WTC11 (cell line): ENCODE results near the gene PTPRG.

ENCODE experiments used
- EMX1 ChIP-seq: fragments of 250-450 bp; sonication (Bioruptor Pico); IDR thresholded peaks from 2 replicates; pipeline ENCODE4 v1.8.0; 2021; ENCODE audit warnings: mild to moderate bottlenecking
- ETV6 ChIP-seq: sonication (generic); formaldehyde crosslinking; IDR thresholded peaks from 2 replicates; pipeline ENCODE4 v1.8.1; 2022; ENCODE audit warnings: mild to moderate bottlenecking, missing genetic modification reagents
- FOXJ3 ChIP-seq: sonication (generic); formaldehyde crosslinking; IDR thresholded peaks from 2 replicates; pipeline ENCODE4 v1.9.0; 2021; ENCODE audit warnings: missing genetic modification reagents, mild to moderate bottlenecking, borderline replicate concordance
- NR3C1 ChIP-seq: sonication (generic); formaldehyde crosslinking; conservative IDR thresholded peaks from 2 replicates; pipeline ENCODE4 v1.8.1; 2023; ENCODE audit warnings: low read depth, mild to moderate bottlenecking, missing genetic modification reagents
- ZNF232 ChIP-seq: sonication (generic); formaldehyde crosslinking; IDR thresholded peaks from 2 replicates; pipeline ENCODE4 v1.8.0; 2022; ENCODE audit warnings: mild to moderate bottlenecking, missing genetic modification reagents
- ZNF317 ChIP-seq: sonication (generic); formaldehyde crosslinking; IDR thresholded peaks from 2 replicates; pipeline ENCODE4 v1.8.1; 2023; ENCODE audit warnings: low read depth, mild to moderate bottlenecking, moderate library complexity, missing genetic modification reagents, borderline replicate concordance
- ZNF416 ChIP-seq: fragments of 250-450 bp; sonication (Bioruptor Pico); IDR thresholded peaks from 2 replicates; pipeline ENCODE4 v1.9.0; 2021; ENCODE audit warnings: mild to moderate bottlenecking, inconsistent platforms
- TF ChIP-seq, protein P1 (sequence below): fragments of 200-600 bp; IDR thresholded peaks from 2 replicates; pipeline ENCODE4 v1.8.0; 2022; ENCODE audit warnings: antibody characterized with exemption
- TF ChIP-seq, protein P2 (sequence below): sonication (generic); formaldehyde crosslinking; IDR thresholded peaks from 2 replicates; pipeline ENCODE4 v1.8.0; 2023; ENCODE audit warnings: missing genetic modification reagents, mild to moderate bottlenecking, borderline replicate concordance
- TF ChIP-seq, protein P3 (sequence below): sonication (generic); formaldehyde crosslinking; conservative IDR thresholded peaks from 2 replicates; pipeline ENCODE4 v1.8.1; 2022; ENCODE audit warnings: mild to moderate bottlenecking, missing genetic modification reagents
- TF ChIP-seq, protein P4 (sequence below): sonication (generic); formaldehyde crosslinking; IDR thresholded peaks from 2 replicates; pipeline ENCODE4 v1.8.1; 2023; ENCODE audit warnings: mild to moderate bottlenecking, missing genetic modification reagents
- TF ChIP-seq, protein P5 (sequence below): sonication (generic); formaldehyde crosslinking; IDR thresholded peaks from 2 replicates; pipeline ENCODE4 v1.8.0; 2022; ENCODE audit warnings: missing genetic modification reagents
- TF ChIP-seq, protein P6 (sequence below): sonication (generic); formaldehyde crosslinking; IDR thresholded peaks from 2 replicates; pipeline ENCODE4 v1.8.1; 2022; ENCODE audit warnings: mild to moderate bottlenecking, moderate library complexity, missing genetic modification reagents

DNA sequence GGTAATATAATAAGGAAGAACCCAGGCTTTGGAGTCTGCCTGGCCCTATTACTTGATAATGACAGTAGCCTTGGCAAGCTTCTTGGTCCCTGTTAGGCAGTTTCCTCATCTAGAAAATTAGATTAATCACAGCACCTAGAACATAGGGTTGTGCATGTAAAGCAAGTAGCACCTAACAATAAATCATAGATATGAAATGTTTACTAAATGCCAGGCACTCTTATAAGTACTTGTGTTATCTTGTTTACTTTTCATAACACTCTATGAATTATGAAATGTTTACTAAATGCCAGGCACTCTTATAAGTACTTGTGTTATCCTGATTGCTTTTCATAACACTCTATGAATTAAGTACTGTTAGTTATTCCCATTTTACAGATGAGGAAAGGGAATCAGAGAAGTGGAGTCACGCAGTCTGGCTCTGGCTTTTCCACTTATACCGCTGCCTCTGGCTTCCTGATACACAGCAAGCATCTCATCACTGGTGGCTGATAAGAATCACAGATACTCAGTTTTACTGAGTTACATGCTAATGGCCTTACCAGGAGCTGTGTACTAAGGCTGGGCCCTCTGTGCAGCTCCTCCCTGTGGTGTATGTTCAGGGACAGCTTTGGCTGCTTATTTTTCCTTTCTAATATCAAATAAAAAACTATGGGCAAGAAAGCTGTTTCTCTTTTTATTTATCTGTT lies 688.6 kb downstream of the PTPRG start:
- TF ChIP-seq, protein P1, sequence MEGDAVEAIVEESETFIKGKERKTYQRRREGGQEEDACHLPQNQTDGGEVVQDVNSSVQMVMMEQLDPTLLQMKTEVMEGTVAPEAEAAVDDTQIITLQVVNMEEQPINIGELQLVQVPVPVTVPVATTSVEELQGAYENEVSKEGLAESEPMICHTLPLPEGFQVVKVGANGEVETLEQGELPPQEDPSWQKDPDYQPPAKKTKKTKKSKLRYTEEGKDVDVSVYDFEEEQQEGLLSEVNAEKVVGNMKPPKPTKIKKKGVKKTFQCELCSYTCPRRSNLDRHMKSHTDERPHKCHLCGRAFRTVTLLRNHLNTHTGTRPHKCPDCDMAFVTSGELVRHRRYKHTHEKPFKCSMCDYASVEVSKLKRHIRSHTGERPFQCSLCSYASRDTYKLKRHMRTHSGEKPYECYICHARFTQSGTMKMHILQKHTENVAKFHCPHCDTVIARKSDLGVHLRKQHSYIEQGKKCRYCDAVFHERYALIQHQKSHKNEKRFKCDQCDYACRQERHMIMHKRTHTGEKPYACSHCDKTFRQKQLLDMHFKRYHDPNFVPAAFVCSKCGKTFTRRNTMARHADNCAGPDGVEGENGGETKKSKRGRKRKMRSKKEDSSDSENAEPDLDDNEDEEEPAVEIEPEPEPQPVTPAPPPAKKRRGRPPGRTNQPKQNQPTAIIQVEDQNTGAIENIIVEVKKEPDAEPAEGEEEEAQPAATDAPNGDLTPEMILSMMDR: no peak
- TF ChIP-seq ZNF416 (CRISPR knock-in tag) (no peak), ZNF317 (CRISPR knock-in tag) (no peak), NR3C1 (CRISPR knock-in tag) (no peak), ZNF232 (CRISPR knock-in tag) (no peak), ETV6 (no peak), EMX1 (CRISPR knock-in tag) (no peak), FOXJ3 (no peak)
- TF ChIP-seq, protein P2, sequence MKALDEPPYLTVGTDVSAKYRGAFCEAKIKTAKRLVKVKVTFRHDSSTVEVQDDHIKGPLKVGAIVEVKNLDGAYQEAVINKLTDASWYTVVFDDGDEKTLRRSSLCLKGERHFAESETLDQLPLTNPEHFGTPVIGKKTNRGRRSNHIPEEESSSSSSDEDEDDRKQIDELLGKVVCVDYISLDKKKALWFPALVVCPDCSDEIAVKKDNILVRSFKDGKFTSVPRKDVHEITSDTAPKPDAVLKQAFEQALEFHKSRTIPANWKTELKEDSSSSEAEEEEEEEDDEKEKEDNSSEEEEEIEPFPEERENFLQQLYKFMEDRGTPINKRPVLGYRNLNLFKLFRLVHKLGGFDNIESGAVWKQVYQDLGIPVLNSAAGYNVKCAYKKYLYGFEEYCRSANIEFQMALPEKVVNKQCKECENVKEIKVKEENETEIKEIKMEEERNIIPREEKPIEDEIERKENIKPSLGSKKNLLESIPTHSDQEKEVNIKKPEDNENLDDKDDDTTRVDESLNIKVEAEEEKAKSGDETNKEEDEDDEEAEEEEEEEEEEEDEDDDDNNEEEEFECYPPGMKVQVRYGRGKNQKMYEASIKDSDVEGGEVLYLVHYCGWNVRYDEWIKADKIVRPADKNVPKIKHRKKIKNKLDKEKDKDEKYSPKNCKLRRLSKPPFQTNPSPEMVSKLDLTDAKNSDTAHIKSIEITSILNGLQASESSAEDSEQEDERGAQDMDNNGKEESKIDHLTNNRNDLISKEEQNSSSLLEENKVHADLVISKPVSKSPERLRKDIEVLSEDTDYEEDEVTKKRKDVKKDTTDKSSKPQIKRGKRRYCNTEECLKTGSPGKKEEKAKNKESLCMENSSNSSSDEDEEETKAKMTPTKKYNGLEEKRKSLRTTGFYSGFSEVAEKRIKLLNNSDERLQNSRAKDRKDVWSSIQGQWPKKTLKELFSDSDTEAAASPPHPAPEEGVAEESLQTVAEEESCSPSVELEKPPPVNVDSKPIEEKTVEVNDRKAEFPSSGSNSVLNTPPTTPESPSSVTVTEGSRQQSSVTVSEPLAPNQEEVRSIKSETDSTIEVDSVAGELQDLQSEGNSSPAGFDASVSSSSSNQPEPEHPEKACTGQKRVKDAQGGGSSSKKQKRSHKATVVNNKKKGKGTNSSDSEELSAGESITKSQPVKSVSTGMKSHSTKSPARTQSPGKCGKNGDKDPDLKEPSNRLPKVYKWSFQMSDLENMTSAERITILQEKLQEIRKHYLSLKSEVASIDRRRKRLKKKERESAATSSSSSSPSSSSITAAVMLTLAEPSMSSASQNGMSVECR (CRISPR knock-in tag): no peak
- TF ChIP-seq, protein P3, sequence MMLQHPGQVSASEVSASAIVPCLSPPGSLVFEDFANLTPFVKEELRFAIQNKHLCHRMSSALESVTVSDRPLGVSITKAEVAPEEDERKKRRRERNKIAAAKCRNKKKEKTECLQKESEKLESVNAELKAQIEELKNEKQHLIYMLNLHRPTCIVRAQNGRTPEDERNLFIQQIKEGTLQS (CRISPR knock-in tag): no peak
- TF ChIP-seq, protein P4, sequence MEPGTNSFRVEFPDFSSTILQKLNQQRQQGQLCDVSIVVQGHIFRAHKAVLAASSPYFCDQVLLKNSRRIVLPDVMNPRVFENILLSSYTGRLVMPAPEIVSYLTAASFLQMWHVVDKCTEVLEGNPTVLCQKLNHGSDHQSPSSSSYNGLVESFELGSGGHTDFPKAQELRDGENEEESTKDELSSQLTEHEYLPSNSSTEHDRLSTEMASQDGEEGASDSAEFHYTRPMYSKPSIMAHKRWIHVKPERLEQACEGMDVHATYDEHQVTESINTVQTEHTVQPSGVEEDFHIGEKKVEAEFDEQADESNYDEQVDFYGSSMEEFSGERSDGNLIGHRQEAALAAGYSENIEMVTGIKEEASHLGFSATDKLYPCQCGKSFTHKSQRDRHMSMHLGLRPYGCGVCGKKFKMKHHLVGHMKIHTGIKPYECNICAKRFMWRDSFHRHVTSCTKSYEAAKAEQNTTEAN (CRISPR knock-in tag): no peak
- TF ChIP-seq, protein P5, sequence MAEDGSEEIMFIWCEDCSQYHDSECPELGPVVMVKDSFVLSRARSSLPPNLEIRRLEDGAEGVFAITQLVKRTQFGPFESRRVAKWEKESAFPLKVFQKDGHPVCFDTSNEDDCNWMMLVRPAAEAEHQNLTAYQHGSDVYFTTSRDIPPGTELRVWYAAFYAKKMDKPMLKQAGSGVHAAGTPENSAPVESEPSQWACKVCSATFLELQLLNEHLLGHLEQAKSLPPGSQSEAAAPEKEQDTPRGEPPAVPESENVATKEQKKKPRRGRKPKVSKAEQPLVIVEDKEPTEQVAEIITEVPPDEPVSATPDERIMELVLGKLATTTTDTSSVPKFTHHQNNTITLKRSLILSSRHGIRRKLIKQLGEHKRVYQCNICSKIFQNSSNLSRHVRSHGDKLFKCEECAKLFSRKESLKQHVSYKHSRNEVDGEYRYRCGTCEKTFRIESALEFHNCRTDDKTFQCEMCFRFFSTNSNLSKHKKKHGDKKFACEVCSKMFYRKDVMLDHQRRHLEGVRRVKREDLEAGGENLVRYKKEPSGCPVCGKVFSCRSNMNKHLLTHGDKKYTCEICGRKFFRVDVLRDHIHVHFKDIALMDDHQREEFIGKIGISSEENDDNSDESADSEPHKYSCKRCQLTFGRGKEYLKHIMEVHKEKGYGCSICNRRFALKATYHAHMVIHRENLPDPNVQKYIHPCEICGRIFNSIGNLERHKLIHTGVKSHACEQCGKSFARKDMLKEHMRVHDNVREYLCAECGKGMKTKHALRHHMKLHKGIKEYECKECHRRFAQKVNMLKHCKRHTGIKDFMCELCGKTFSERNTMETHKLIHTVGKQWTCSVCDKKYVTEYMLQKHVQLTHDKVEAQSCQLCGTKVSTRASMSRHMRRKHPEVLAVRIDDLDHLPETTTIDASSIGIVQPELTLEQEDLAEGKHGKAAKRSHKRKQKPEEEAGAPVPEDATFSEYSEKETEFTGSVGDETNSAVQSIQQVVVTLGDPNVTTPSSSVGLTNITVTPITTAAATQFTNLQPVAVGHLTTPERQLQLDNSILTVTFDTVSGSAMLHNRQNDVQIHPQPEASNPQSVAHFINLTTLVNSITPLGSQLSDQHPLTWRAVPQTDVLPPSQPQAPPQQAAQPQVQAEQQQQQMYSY: no peak
- TF ChIP-seq, protein P6, sequence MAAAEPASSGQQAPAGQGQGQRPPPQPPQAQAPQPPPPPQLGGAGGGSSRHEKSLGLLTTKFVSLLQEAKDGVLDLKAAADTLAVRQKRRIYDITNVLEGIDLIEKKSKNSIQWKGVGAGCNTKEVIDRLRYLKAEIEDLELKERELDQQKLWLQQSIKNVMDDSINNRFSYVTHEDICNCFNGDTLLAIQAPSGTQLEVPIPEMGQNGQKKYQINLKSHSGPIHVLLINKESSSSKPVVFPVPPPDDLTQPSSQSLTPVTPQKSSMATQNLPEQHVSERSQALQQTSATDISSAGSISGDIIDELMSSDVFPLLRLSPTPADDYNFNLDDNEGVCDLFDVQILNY (CRISPR knock-in tag): no peak
